ENCODE measurements around the gene PRKAR1B.

Gene PRKAR1B

DNA sequence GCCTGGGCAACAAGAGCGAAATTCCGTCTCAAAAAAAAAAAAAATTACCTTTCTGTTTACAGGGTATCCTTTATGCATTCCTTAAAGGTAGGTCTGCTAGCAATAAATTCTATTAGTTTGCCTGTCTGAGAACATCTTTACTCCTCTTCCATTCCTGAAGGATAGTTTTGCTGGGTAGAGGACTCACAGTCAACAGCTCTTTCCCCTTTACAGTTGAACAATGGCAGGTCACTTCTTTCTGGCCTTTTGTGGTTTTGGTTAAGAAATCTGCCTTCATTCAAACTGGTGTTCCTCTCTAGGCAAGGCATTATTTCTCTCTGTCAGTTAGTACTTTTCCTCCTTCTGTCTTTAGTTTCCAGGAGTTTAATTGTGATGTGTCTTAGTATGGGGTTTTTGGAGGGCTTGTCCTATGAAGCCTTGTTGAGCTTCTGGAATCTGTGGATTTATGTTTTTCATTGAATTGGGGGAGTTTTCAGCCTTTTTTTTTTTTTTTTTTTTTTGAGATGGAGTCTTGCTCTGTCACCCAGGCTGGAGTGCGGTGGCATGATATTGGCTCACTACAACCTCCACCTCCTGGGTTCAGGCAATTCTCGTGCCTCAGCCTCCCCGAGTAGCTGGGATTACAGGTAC lies 5.3 kb downstream of the PRKAR1B start:
- DNase-seq (ENCODE audit: low read depth), result no peak

DNA sequence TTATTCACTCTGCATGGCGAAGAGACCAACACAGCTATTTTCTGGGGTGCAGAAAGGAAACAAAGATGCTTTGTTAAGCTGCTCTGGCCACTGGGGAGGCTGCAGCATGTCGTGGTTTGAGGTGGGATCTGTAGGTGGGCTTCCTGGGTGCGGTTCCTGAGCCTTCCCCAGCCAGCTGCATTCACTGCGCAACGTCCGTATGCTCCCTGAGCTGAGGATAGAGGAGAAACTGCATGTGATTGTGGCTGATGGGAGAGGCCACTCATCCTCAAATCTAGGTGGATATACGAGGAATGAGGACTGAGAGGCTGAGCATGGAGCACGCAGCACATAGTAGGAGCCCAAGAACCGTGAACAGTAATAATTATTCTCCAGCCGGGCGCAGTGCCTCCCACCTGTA lies 10.4 kb downstream of the PRKAR1B start:
- DNase-seq (ENCODE audit: low read depth), result no peak

DNA sequence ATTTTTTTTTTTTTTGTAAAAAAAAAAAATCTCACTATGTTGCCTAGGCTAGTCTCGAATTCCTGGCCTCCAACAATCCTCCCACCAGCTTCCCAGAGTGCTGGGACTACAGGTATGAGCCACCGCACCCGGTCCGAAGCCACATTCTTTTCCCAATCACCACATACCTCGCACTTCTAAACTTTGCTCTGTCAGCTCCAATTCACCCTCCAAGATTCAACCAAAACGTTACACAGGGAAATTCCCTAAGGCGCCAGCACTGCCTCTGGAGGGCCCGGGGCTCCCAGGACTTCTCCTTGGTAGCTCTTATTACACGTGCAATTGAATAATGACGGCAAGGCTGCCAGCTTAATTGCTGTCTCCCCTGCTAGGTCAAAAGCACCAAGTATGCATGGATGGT lies 10.9 kb downstream of the PRKAR1B start:
- no peak for DNase-seq (ENCODE audit: low read depth)

DNA sequence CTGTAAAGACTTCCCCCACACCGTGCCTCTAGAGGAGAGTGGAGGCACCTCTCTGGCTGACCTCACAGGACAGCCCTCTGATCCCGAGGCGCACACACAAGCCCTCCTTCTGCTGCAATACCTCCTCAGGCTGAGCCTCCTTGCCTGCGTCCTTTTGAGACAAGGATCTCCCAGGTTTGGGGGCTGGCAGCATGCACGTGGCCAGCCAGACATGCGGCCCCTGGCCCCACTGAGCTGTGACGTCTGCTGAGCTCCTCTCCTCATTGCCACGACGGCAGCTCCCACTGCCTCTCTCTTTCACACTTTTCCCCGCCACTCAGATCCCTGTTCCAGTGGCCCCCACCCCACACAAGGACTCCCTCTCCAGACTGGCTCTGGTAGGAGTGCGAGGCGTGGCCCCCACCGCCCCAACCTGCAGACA lies 12.8 kb downstream of the PRKAR1B start:
- no peak for DNase-seq (ENCODE audit: low read depth)

DNA sequence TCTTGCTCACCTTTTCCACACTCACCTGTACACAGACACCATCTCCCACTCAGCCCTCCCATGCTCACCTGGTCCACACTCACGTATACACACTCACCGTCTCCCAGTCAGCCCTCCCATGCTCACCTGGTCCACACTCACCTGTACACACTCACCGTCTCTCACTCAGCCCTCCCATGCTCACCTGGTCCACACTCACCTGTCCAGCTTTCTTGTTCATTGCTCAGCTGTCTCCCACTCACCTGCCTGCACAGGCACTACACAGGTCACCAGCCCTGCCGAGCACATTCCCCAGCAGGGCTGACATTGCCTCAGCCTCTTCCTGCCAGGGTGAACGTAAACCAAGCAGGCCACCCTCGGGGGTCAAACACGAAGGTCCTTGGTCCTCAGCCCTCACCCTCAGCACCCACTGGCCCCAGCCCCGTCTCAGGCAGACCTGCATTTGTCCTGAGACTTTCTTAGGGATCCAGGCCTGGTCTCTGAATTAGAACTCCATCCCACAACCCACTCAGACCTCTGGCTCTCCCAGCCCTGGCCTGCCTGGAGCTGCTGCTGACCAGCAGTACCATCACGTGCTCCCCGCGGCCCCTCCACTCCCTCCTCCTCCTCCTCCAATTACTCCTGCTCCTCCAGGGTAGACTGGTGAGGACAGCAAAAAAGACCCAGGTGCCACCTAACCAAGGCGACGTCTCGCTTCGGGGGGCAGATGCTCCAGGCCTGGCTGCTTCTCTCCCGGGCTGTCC lies 13.4 kb downstream of the PRKAR1B start:
- DNase-seq (ENCODE audit: low read depth), result no peak

DNA sequence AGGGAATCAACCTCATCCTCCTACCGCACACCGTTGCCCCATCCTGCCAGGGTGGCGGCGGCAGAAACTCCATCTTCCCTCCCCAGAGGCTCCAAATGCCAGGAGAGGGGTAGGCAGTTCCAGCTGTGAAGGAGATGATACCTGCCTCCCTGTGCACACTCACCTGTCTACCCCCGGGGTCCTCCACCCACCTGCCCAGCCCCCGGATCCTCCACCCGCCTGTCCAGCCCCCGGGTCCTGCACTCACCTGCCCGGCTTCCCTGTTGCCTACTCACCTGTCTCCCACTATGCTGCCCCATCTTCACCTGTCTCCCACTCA lies 14.0 kb downstream of the PRKAR1B start:
- no peak for DNase-seq (ENCODE audit: low read depth)

DNA sequence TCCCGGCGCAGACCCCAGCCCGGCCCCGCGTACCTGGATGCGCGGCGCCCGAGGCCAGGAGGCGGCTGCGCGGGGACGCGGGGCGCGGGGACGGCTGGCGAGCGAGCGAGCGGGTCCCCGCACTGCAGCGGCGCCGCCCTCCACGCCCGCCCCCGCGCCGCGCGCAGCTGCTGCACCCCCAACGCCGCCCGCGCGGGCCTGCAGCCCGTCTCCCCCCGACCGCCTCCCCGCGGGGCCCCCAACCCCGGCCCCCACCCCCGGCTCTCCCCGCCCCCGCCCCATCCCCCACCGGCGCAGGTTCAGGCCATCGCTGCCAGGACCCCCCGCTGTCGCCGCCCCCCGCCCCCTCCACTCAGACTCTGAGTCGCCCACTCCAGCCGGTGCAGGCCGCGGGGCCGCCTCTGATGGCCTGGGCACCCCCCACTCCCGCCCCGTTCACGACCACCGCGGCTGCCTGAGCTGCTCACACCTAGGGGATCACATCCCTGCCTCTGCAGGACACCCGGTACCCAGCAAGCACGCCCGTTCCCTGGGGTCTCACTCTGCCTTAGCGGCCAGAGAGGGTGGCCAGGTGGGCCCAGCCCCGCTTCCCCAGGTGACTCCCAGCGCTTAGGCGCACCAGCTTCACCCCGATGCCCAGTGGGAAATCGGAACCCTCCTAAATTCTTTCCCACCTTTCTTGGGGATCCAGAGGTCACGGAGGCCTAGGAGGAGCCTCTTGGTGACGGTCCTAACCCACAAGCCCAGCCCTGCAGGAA lies 14.5 kb downstream of the PRKAR1B start:
- no peak for DNase-seq (ENCODE audit: low read depth)

DNA sequence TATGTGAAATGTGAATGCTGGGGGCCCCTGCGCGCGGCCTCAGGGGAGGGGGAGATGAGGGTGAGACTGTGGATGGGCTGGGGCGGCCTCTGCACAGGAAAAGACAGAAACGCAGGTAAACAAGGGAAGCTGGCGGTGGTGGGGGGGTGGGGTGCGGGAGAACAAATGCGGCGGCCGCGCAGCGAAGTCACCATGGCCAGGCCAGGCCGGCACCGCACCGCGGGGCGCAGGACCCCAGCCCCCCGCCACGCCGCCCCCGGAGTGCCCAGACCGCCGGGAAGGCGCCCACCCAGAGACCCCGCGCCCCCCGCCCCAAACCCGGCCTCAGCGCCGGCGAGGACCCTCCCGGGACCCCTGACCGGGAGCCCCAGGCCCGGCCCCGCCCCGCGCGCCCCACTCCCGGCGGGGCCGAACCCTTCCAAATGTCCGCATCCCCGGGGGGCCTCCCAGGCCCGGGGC lies 15.1 kb downstream of the PRKAR1B start:
- DNase-seq (ENCODE audit: low read depth), result no peak

DNA sequence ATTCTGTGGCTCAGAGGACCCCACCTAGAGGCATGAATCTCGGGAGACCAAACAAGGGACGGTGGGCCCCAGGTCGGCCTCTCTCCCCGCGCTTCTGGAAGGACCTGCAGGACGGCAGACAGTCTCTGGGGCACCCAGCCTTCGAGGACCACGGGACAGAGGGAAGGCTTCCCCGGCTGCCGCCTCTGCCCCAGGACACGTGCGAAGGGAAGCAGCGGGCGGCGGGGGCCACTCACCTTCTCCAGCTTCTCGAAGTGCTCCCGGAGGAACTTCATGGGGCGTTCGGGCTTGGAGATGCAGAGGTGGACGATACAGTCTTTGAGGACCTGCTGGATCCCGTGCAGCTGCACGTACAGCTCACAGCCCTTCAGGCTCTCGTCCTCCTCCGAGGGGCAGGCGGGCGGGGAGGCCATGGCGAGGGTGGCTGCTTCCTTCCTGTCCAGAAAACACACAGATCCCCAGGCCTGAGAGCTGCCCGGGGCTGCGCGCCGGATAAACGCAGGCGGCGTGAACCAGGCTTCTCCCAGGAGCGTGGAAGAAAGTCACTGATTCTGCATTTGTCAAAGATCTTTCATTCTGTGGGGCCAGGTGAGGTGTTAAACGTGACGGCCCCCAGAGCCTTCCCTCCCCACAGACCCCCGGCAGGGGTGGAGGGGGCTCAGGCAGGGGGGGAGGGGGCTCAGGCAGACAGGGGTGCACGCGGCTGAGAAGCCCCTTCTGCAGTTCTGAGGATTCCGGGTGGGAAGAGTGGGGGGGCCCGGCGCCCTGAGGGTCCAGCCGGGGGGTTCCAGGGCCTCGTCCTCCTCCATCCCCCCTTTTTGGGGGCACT lies 15.8 kb downstream of the PRKAR1B start:
- no peak for DNase-seq (ENCODE audit: low read depth)

DNA sequence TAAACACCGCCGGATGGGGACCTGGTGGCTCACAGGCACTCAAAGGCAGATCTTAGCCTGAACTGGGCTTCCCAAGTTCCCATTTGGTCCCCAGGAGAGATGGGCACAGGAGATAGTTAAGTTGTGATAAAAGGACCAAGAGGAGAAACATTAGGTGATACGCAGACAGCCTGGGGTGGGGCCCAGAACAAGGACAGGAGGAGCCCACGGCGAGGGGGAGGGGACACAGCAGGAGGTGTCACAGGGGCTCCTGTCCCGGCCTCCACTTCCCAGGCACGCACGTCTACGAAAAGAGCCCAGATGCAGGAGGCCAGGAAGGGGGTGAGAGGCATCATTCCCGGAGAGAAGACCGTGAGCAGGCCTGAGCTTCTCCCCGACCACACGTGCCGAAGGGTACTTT lies 16.9 kb downstream of the PRKAR1B start:
- DNase-seq (ENCODE audit: low read depth), result no peak

DNA sequence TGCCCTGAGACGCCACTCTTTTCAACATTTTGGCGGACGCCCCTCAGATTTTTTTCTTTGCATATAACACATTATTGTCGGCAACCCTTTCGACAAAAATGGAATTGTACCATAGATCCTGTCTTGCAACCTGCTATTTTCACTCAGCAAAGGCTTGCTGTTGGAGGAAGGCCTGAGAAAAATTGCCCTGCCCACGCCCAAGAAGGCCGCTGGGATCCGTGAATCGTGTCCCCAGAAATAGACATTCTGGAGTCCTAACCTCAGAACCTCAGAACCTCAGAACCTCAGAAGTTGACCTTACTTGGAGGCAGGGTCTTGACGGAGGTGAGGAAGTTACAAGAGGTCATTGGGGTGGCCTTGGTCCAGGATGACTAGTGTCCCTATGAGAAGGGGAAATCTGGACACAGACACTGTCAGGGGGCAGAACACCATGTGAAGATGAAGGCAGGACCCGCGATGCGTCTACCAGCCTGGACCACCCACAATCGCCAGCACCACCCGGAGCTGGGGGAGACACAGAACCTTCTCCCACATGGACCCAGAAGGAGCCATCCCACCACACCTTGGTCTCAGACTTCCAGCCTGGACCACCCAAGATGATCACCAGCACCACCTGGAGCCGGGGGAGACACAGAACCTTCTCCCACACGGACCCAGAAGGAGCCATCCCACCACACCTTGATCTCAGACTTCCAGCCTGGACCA lies 19.6 kb downstream of the PRKAR1B start:
- DNase-seq (ENCODE audit: low read depth), result no peak

DNA sequence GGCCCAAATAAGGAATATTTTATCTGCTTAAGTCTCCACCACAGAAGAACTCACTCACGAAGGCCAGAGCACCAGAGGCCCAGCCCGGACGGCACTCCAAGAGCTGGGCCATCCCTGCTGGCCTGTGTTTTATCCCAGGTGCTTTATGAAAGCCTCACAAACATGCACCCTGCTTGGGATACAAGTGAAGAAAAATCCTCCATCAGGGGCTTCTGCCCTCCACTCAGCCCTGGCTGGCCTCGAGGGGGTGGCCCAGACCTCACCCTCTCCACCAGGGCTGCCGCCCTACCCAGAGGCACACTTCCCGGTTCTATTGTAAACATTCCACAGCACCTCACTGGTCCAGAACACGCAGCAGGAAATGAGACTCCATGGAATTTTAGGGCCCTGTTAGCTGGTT lies 20.4 kb downstream of the PRKAR1B start:
- no peak for DNase-seq (ENCODE audit: low read depth)

DNA sequence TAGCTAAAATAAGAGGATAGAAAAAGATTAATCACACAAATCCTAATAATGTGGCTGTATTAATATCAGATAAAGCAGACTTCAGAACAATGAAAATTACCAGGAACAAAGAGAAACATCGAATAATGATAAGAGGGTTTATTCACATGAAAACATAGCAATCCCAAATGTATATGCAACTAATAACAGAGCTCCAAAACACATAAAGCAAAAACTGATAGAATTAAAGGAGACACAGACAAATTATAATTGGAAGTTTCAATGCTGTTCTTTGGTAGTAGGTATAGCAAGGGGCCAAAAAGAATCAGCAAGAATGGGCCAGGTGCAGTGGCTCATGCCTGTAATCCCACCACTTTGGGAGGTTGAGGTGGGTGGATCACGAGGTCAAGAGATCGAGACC lies 24.0 kb downstream of the PRKAR1B start:
- no peak for DNase-seq (ENCODE audit: low read depth)

DNA sequence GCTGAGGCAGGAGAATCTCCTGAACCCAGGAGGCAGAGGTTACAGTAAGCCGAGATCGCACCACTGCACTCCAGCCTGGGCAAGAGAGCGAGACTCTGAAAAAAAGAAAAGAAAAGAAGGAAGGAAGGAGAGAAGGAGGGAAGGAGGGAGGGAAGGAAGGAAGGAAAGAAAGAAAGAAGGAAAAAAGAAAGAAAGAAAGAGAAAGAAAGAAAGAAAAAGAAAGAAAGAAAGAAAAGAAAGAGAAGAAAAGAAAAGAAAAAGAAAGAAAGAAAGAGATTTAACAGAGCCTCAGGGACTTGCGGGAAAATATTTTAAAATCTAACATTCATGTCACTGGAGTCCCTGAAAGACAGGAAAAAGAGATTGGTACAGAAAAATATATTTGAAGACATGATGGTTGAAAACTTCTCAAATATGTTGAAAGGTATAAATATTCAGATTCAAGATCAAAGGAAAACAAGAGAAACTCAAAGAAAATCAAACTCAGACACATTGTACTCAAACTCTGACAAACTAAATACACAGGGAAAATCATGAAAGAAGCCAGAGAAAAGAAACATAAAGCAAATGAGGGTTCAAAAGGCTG lies 25.9 kb downstream of the PRKAR1B start:
- DNase-seq (ENCODE audit: low read depth), result no peak

DNA sequence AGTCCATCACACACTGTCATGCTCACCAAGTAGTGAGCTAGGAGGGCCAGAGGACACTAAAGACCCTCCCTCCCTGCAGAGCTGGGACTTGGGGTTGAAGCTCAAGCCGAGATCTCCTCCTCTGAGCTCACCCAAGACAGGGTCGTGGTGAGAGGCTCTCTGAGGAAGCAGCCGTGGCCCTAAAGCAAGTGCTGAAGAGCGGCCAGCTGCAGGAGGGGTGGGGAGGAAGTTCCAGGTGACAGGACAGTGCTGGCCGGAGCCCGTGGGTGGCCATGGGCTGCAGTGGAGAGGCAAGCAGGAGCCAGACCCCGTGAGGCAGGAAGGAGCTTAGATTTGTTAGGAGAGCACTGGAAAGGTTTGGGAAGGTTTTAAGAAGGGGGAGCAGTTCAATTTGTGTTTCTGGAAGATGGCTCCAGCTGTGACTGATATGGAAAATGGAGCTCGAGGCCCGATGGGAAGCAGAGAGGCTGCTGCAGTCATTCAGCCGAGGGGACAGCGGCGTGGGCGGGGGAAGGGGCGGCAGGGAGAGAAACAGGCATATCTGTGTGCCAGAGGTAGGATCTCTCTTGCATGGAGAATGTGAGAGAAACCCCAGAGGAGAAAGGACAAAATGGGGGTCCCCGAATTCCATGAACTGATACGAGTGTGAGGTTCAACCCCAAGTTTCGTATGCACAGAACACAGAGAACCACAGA lies 27.5 kb downstream of the PRKAR1B start:
- no peak for DNase-seq (ENCODE audit: low read depth)

DNA sequence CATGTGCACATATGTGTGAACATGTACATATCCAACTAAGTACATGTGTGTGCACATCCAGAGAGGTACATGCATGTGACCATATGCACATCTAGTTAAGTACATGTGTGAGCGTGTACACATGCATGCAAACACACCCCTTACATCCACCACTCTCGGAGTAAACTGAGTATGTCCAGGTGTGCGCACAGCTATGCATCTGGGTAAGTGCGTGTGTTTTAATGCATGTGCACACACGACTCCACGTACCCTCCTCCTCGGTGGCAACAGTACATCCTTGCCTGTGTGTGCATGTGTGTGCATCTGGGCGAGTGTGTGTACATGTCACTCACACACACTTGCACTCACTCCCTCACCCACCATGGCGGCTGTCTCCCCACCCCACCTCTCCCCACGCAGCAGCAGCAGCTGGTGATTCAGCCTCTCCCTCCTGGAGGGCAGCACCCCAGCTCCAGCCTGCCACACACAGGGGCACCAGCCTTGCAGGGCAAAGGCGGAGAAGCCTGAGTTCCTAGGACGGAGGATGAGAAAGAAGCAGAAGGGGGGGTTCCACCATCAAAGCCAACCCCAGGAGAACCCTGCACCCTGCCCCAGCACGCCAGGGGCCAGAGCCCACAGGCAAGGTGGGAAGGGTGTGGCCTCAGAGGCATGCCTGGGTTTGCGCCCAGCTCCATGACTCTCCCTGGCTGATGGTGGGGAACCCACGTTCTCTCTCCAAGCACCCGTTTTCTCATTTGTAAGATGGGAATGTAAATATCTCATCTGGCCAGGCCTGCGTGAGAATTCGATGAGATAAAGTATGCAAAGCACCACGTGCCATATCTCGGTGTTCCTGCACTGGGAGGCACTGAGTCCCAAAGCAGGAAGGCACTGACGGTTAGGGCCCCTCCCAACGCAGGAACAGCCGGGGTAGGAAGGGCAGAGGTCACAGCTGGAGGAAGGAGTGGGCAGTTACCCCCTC lies 28.3 kb downstream of the PRKAR1B start:
- no peak for DNase-seq (ENCODE audit: low read depth)

DNA sequence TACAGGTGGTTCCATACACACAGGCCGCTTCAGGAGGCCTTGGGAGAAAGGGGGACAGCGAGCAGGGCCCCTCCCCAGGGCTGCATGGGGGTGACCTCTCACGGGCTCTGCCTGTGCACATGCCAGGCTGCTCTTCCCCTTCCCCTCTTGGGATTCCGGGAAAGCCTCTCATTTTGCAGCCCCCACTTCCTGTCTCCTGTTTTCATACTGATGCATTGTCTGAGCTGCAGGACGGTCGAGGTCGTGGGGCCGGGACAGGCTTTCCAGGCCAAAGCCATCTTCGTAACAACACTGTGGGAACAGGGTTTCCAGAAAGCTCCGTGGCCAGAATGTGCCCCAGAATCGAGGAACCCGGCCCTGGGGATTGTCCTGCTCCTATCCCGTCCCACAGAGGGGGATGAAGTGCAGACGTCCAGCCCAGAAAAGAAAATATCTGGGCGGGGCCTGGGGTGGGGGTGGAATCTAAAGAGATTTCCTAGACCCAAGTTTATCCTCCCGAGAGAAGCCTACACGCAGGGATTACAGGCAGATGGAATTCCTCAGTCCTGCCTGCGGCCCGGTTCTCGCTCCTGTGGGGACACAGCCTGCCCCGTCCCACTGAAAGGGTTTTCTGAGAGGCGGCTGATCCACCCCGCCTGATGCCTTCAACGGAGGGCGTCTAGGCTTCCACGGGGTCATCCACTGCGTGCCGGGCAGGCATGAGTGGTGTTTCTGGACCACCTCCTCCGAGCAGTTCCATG lies 30.1 kb downstream of the PRKAR1B start:
- DNase-seq (ENCODE audit: low read depth), result no peak

DNA sequence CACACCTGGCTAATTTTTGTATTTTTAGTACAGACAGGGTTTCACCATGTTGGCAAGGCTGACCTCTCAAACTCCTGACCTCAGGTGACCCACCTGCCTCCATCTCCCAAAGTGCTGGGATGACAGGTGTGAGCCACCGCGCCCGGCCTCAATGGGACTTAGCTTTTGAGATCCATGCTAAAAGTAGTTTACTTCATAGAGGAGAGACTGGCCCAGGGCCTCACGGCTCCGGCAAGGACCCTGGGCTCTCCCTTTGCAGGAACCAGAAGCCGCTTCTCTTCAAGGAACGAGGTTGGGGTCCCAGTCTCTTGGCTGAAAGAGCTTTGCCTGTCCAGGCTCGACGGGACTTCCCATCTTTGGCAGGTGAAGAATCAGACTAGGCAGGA lies 30.7 kb downstream of the PRKAR1B start:
- DNase-seq (ENCODE audit: low read depth), result no peak

DNA sequence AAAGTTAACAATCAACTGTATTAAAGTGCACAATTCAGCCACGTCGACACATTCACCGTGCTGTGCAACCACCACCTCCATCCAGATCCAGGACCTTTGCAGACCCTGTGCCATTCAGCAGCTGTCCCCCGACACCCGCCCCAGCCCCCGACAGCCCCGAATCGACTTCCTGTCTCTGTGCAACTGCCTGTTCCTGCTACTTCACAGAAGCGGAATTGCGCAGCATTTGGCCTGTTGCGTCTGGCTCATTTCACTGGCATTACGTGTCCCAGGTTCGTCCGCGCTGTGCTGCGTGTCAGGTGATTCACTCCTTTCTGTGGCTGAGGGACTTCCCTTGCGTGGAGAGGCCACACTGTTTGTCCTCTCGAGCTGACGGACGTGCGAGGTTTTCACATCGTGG lies 33.8 kb downstream of the PRKAR1B start:
- no peak for DNase-seq (ENCODE audit: low read depth)
